NT2/D1 (cell line): ENCODE results near the gene RELN.

Source experiments
- DNase-seq: peaks from one replicate; pipeline ENCODE4 v3.0.0-alpha.2; 2011; ENCODE audit warnings: low read depth, low spot score
- H3K27me3 ChIP-seq: 2 replicates; pipeline ENCODE4 v1.6.0; 2011; ENCODE audit warnings: mild to moderate bottlenecking; ENCODE audit not compliant: insufficient read length, insufficient read depth
- H3K36me3 ChIP-seq: 2 replicates; pipeline ENCODE4 v1.6.1; 2011; ENCODE audit warnings: mild to moderate bottlenecking, low read length, mixed read lengths; ENCODE audit not compliant: insufficient read depth, insufficient read length
- H3K4me1 ChIP-seq: 2 replicates; pipeline ENCODE4 v1.5.1; 2011; ENCODE audit not compliant: insufficient read depth, insufficient read length
- H3K4me3 ChIP-seq: 2 replicates; pipeline ENCODE4 v1.5.1; 2011; ENCODE audit warnings: low read depth; ENCODE audit not compliant: insufficient read length
- H3K9ac ChIP-seq: 2 replicates; pipeline ENCODE4 v1.6.0; 2011; ENCODE audit warnings: low read depth; ENCODE audit not compliant: insufficient read length
- H3K9me3 ChIP-seq: 2 replicates; pipeline ENCODE4 v1.5.1; 2011; ENCODE audit warnings: mild to moderate bottlenecking, low read length; ENCODE audit not compliant: insufficient read depth
- SUZ12 ChIP-seq: IDR thresholded peaks from 2 replicates; pipeline ENCODE4 v1.6.1; 2011; ENCODE audit not compliant: insufficient read length, insufficient read depth; ENCODE audit errors: extremely low read depth
- YY1 ChIP-seq: IDR thresholded peaks from 2 replicates; pipeline ENCODE4 v1.6.1; 2011; ENCODE audit not compliant: insufficient read length, insufficient read depth
- ZNF274 ChIP-seq: IDR thresholded peaks from 2 replicates; pipeline ENCODE4 v1.6.1; 2011; ENCODE audit warnings: mild to moderate bottlenecking, low read depth, low read length

Gene RELN

GRCh38 chr7:103762065-103762760, 227.2 kb downstream of the RELN start:
- H3K36me3 ChIP-seq: no peaks in the 10 kb centered on the region
- DNase-seq: no peak
- no peaks in the 10 kb centered on the region for H3K27me3 ChIP-seq
- no peak overlapping the region for H3K9ac ChIP-seq
- no peaks in the 10 kb centered on the region for H3K4me1 ChIP-seq
- TF ChIP-seq YY1: no peak
- TF ChIP-seq SUZ12: no peak
- TF ChIP-seq ZNF274: no peak
- no peaks in the 10 kb centered on the region for H3K9me3 ChIP-seq
- H3K4me3 ChIP-seq: no peak overlapping the region

DNA sequence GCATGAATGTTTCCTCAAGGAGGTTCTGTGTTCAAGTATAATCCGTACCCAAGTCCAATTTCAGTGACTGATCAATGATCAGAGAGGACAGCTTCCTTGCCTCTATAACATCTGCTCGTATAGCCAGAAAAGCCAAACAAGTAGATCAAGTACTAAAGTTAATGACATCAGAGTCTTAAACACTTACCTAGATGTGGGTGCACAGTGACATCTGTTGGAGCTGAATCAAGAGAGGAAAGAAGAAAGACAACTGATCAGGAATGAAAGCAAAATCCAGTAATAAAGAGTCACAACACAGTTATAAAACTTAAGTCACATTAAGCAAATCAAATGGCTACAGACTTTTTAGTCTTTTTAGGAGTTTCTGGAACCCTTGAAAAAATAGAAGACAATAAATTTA, 236.5 kb downstream of the RELN start:
- H3K36me3 ChIP-seq: no peaks in the 10 kb centered on the region
- TF ChIP-seq ZNF274 (no peak), SUZ12 (no peak), YY1 (no peak)
- no peaks in the 10 kb centered on the region for H3K4me1 ChIP-seq
- DNase-seq: no peak
- no peaks in the 10 kb centered on the region for H3K27me3 ChIP-seq
- no peak overlapping the region for H3K9ac ChIP-seq
- no peaks in the 10 kb centered on the region for H3K9me3 ChIP-seq
- no peak overlapping the region for H3K4me3 ChIP-seq

DNA sequence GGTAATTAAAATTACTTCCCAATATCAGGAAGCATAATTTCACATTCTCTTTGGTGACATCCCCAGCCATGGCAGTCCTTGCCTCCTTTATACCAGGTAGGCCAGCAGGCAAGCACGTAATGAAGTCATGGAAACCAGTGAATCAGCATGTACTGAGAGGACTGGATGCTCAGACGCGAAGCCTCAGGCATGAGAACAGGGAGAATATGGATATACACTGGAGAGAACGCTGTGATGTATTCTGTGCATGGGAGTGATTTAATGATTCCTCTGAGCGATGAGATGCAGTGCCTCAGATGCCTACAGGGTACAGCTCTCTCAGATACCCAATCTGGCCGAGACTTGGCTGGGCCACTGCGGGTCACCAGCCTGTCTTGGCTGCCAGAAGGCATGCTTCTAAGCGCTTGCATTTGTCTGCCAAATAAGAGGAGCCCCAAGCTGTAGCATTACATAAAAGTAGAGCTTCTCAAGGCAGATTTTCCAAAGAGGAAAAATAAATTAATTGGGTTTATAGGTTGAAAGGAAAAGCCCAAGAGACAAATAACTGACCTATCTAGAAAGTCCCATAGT, 238.1 kb downstream of the RELN start:
- Histone ChIP-seq H3K4me1 (no peaks in the 10 kb centered on the region), H3K36me3 (no peaks in the 10 kb centered on the region), H3K4me3 (no peak overlapping the region), H3K27me3 (no peaks in the 10 kb centered on the region), H3K9ac (no peak overlapping the region), H3K9me3 (no peaks in the 10 kb centered on the region)
- TF ChIP-seq ZNF274 (no peak), SUZ12 (no peak), YY1 (no peak)
- DNase-seq: no peak

DNA sequence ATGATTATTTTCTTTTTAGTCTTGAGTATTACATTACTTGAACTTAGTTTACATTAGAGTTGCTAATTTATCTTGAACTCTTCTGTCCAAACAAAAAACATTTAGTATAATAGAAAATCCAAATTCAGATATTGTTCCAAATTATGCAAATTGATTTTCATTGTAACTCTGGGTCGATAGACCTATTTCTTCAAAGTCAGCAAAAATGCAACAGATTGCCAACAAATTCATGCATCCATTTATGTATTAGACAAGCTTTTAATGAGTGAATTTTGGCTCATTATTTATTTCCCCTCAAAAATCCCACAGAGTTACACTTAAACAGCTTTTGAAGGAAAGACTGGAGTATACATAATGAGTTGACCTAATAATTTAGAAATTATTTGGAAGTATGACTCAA, 240.8 kb downstream of the RELN start:
- Histone ChIP-seq H3K4me1 (no peaks in the 10 kb centered on the region), H3K9ac (no peak overlapping the region), H3K36me3 (no peaks in the 10 kb centered on the region), H3K4me3 (no peak overlapping the region), H3K9me3 (no peaks in the 10 kb centered on the region), H3K27me3 (no peaks in the 10 kb centered on the region)
- TF ChIP-seq SUZ12: no peak
- no peak for TF ChIP-seq ZNF274
- no peak for TF ChIP-seq YY1
- DNase-seq: no peak

- no peak for DNase-seq
- no peaks in the 10 kb centered on the region for H3K9me3 ChIP-seq
These were observed 254.1 kb downstream of the RELN start for GRCh38 chr7:103735377-103735776.

GRCh38 chr7:103731169-103731568, 258.3 kb downstream of the RELN start:
- H3K9me3 ChIP-seq: no peaks in the 10 kb centered on the region
- TF ChIP-seq YY1: no peak
- no peak for TF ChIP-seq ZNF274
- no peak for TF ChIP-seq SUZ12
- no peak for DNase-seq
- H3K4me1 ChIP-seq: no peaks in the 10 kb centered on the region
- H3K4me3 ChIP-seq: no peak overlapping the region
- no peak overlapping the region for H3K9ac ChIP-seq
- H3K36me3 ChIP-seq: no peaks in the 10 kb centered on the region
- no peaks in the 10 kb centered on the region for H3K27me3 ChIP-seq

More at GRCh38 chr7:103735377-103735776, 254.1 kb downstream of the RELN start:
- no peaks in the 10 kb centered on the region for H3K4me1 ChIP-seq
- no peaks in the 10 kb centered on the region for H3K27me3 ChIP-seq
- no peaks in the 10 kb centered on the region for H3K36me3 ChIP-seq
- no peak overlapping the region for H3K9ac ChIP-seq
- H3K4me3 ChIP-seq: no peak overlapping the region
- TF ChIP-seq YY1 (no peak), ZNF274 (no peak), SUZ12 (no peak)

DNA sequence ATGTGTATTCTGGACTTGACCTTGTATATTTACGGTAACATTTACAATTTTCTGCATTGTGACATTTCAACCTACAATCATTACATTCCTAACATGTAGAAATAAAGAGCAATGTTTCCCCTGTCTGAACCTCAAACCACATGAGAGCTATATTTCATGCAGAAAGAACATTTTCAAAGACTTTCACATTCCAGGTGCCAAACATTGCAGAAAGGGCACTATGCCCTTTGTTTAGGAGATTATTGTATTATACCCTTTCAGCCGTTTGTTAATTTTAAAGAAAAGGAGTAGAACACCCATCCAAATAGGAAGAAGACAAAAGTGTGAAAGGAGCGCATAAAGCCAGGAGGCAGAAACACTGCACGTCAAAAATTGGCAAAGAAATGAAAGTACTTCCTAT, 260.4 kb downstream of the RELN start:
- Histone ChIP-seq H3K36me3 (no peaks in the 10 kb centered on the region), H3K9ac (no peak overlapping the region), H3K9me3 (no peaks in the 10 kb centered on the region), H3K4me1 (no peaks in the 10 kb centered on the region), H3K4me3 (no peak overlapping the region), H3K27me3 (no peaks in the 10 kb centered on the region)
- no peak for TF ChIP-seq ZNF274
- TF ChIP-seq YY1: no peak
- TF ChIP-seq SUZ12: no peak
- DNase-seq: no peak
